ENCODE data around the gene TLDC2. TPM values are rescaled to one million over a fixed set of nuclear protein-coding genes. Genes with fewer than 3 reads are reported as not detected.
"Not testable (repeated sequence)": the region's sequence is repeated elsewhere in the genome, so short reads cannot be mapped to it uniquely, and the experiment has no call there.

Gene TLDC2
- total RNA-seq, 1 donor from 2014 or later, result 0.59 TPM

DNA sequence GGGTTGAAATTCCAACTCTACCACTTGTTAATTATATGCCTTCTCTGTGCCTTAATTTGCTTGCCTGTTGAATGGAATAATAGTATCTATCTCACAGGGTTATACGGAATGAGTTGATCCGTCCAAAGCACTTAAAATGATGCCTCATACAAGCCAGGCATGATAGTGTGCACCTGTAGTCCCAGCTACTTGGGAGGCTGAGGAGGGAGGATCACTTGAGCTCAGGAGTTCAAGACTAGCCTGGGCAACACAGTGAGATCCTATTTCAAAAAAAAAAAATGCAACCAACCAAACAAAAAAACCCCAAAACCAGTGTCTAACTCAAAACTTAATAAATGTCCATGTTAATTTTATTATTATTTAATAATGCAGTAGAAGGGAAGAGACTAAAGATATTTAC, 40.3 kb downstream of the TLDC2 start:
- DNase-seq, result no peak

DNA sequence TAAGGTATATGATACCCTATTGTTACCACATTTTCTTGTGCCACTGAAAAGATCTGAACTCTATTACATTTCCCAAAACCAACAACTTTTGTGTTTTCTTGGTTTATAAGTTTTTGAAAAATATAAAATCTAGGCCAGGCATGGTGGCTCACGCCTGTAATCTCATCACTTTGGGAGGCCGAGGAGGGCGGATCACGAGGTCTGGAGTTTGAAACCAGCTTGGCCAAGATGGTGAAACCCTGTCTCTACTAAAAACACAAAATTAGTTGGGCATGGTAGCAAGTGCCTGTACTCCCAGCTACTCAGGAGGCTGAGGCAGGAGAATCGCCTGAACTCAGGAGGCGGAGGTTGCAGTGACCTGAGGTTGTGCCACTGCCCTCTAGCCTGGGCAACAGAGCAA, 41.3 kb downstream of the TLDC2 start:
- no peak for DNase-seq

DNA sequence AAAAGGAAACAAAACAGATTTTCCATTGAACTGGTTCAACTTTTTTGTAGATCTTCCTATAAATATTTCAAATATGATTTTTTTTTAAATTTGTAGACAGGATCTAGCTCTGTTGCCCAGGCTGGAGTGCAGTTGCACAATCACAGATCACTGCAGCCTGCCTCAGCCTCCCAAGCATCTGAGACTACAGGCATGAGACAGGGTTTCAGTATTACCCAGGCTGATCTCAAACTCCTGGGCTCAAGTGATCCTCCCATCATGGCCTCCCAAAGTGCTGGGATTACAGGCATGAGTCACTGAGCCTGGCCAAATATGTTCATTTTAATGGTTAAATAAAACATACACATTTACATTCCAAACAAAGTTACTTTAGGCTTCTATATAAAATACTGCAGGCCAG, 42.0 kb downstream of the TLDC2 start:
- no peak for DNase-seq

DNA sequence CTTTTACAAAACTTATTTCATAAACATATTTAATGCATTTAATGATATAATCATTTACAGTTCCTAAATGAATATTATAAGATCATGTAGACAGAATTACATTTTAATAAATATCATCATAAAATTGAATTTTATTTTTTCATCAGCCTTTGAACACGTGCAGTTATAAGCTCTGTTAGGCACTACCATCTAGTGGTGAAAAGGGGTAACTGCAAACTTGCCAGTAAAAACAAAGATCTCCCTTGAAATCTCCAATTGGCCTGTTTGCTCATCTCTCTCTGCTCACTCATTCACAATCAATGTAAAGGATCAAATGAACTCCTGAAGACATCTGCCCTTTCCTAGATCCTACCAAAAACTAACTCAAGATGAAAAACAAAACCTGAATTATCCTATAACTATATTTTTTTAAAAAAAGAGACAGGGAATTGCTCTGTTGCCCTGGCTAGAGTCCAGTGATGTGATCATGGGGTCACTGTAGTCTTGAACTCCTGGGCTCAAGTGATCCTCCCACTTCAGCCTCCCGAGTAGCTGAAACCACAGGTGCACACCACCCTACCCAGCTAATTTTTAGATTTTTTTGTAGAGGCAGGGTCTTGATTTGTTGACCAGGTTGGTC, 43.9 kb downstream of the TLDC2 start:
- peak; percentile 29 for DNase-seq

DNA sequence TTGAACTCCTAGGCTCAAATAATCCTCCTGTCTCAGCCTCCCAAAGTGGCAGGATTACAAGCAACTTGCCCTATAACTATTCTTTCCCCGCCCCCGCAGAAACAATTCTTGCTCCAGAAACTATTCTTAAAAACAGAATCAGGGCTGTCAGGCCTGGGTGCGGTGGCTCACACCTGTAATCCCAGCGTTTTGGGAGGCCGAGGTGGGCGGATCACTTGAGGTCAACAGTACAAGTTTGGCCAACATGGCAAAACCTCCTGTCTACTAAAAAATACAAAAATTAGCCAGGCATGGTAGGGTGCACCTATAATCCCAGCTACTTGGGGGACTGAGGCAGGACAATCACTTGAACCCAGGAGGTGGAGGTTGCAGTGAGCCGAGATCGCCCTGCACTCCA, 44.4 kb downstream of the TLDC2 start:
- no peak for DNase-seq

DNA sequence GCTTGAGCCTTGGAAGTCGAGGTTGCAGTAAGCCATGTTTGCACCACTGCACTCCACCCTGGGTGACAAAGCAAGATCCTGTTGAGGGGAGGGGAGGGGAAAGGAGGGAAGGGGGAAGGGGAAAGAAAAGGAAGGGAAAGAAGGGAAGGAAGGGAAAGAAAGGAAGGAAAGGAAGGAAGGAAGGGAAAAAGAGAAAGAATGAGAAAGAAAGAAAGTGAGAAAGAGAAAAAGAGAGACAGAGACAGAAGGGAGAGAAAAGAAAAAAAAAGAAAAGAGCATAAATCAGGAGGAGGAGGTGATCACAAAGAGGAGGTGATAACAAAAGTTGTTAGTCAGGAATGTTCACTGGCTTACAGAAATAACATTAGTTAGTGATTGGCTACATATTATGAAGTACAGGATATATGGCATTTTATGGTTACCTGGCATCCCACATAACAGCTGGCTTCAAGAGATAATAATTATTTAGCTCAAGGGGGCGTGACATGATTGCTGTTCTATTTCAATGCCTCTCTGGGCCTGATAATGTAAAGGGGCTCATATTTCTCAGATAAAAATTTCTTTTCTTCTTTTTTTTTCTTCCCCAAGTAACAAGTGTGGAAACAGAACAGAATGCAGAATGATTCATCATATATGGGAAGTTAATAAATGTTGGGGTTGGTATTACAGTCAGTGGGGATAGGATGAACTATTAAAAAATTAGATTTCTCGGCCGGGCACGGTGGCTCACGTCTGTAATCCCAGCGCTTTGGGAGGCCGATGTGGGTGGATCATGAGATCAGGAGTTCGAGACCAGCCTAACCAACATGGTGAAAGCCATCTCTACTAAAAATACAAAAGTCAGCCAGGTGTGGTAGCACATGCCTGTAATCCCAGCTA, 48.5 kb downstream of the TLDC2 start:
- no peak for DNase-seq

DNA sequence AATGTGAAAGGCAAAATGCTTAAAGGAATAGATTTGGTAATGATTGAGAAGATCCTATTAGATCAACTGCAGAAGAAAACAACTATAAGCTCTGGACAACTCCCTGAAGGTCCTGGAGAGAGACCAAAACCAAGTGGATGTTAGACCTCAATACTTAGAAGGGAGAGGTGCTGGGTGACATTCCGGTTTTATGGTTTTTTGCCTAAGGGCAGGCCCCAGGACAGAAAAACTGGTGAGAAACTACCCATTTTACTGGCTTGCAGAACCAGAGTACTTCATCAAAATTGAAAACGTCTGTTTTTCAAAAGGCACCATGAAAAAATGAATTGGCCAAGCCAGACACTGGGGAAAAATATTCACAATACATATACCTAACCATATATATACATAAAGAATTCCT, 49.3 kb downstream of the TLDC2 start:
- no peak for DNase-seq

DNA sequence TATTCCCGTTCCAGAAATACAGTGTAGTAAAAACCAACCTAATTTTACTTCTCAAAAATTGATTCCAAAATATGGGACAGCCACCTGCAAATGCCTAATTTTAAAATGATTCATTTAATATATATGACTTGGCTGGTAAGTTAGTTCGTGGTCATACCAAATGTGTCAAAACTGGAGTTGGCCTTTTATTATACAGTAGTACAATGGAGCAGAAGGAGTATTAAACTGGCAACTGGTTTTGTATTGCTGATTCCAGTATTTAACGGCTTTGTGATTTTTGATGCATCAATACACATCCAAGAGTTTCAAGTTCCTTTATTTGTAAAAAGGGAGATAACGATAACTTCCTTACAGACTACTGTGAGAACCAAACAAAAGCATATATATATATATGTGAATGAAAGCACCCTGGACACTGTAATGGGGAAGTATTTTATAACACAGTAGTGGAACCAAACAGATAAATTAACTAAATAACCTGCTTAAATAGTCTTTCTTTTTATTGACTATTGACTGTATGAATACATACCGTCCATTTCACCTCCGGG, 50.8 kb downstream of the TLDC2 start:
- no peak for DNase-seq

DNA sequence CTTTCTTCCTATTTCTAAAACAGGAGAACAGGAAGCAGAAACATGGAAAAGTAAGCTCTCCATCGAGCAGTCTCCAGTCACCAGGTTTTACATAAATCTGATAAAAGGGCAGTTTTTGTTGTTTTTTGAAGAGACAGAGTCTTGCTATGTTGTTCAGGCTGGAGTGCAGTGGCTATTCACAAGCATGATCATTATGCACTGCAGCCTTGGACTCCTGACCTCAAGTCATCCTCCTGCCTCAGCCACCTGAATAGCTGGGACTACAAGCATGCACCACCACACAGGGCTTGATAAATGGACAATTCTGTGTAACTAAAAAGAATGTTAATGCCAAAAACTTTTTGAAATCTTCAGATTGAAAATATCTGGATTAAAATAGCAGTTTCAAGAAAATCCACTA, 51.8 kb downstream of the TLDC2 start:
- no peak for DNase-seq

DNA sequence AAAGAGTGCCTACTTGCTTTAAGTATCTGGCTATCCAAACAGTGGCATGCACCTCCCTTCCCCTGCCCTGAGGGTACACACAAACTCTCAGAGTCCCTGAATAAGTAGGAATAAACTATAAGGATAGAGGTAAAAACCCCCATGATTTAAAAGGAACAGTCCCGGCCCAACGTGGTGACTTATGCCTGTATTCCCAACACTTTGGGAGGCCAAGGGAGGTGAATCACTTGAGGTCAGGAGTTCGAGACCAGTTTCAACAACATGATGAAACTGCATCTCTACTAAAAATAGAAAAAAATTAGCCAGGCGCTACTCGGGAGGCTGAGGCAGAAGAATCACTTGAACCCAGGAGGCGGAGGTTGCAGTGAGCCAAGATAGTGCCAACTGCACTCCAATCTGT, 53.4 kb downstream of the TLDC2 start:
- no peak for DNase-seq

DNA sequence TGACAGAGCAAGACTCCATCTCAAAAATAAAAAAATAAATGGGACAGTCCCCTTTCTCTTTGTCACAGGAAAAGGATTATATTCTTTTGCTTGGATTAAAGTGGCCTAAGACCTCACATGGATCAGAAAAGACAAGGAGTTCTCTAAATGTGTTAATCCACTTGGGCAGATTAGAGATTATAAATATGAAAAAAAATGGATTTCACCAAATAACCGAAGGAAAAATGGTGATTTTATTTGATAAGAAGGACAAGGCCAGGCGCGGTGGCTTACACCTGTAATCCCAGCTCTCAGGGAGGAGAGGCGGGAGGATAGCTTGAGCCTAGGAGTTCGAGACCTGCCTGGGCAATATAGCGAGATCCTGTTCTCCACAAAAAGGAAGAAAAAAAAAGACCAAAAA, 53.8 kb downstream of the TLDC2 start:
- DNase-seq, result no peak

DNA sequence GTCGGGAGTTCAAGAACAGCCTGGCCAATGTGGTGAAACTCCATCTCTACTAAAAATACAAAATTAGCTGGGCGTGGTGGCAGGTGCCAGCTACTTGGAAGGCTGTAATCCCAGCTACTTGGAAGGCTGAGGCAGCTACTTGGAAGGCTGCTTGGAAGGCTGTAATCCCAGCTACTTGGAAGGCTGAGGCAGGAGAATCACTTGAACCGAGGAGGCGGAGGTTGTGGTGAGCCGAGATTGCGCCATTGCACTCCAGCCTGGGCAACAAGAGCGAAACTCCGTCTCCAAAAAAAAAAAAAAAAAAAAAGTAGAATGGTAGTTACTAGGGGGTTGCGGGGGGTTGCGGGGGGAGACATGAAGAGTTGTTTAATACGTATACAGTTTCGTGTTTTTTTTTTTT, 56.1 kb downstream of the TLDC2 start:
- DNase-seq, result not testable (repeated sequence)

DNA sequence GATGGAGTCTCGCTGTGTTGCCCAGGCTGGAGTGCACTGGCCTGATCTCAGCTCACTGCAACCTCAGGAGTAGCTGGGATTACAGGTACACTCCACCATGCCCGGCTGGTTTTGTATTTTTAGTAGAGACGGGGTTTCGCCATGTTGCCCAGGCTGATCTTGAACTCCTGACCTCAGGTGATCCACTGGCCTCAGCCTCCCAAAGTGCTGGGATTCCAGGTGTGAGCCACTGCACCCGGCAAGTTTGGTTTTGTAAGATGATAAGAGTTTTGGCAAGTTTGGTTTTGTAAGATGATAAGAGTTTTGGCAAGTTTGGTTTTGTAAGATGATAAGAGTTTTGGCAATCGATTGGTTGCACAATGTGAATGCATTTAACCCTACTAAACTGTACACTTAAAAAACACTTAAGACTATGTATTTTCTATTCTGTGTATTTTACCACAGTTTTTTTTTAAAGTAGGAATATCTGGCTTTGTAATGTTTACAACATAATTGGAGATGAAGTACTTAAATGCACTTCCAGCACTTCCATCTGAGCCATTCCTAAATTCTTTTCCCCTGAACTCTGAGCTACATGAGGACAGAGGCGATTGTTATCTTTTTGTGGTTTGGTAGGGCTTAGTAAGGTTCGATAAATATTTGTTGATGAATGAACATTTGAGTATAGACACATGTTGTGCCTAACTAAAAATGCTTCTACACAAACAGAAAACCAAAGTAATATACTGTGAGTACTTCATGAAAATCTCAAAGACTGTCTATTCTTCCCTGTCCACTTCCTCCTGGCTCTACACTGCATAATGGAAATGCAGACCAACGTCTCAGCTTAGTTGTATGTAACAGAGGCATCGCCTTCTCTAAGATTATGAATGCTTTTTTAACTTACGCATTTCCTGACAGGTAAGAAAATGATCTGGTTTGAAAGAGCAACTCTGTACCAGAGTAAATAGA, 56.8 kb downstream of the TLDC2 start:
- DNase-seq, result no peak

DNA sequence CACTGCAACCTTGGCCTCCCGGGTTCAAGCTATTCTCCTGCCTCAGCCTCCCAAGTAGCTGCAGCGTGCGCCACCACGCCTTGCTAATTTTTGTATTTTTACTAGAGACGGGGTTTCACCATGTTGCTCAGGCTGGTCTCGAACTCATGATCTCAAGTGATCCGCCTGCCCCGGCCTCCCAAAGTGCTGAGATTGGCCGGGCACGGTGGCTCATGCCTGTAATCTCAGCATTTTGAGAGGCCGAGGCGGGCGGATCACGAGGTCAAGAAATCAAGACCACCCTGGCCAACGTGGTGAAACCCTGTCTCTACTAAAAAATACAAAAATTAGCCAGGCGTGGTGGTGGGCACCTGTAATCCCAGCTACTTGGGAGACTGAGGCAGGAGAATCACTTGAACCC, 57.6 kb downstream of the TLDC2 start:
- not testable (repeated sequence) for DNase-seq

DNA sequence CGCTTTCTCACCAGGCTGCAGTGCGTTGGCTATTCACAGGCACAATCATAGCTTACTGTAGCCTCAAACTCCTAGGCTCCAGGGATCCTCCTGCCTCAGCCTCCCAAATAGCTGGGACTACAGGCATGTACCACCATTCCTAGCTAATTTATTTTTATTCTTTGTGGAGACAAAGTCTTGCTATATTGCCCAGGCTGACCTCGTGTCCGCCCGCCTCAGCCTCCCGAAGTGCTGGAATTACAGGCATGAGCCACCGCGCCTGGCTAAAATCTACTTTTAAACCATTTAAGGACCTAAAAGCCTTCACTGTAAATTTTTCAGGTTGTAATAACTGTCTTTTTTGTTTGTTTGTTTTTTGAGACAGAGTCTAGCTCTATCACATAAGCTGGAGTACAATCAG, 60.4 kb downstream of the TLDC2 start:
- no peak for DNase-seq

DNA sequence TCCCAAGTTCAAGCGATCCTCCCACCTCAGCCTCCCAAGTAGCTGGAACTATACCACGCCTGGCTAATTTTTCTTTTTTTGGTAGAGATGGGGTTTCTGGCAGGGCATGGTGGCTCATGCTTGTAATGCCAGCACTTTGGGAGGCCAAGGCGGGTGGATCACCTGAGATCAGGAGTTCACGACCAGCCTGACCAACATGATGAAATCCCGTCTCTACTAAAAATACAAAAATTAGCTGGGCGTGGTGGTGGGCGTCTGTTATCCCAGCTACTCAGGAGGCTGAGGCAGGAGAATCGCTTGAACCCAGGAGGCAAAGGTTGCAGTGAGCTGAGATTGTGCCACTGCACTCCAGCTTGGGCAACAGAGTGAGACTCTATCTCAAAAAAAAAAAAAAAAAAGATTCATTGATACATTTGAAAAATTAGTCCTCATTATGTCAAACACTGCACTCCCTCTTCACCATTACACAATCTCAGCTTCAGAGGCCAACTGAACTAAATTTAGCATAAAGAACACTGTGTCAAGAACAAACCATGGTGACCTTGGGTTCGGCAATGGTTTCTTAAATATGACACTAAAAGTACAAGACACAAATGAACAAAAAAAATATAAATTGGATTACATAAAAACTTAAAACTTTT, 60.9 kb downstream of the TLDC2 start:
- DNase-seq, result not testable (repeated sequence)

DNA sequence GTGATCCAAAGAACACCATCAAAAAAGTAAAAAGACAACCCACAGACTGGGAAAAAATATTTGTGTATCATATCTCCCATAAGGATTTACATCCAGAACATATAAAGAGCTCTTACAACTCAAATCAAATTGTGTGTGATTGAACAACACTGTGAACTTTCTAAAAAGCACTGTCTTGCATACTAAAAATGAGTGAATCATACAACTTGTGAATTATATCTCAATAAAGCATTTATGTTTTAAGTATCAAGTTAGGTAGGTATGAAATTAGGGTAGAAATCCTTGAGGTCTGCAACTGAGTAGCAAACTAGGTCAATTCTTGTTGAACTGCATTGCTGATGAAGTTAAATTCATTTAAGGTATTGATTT, 61.4 kb downstream of the TLDC2 start:
- DNase-seq, result no peak

DNA sequence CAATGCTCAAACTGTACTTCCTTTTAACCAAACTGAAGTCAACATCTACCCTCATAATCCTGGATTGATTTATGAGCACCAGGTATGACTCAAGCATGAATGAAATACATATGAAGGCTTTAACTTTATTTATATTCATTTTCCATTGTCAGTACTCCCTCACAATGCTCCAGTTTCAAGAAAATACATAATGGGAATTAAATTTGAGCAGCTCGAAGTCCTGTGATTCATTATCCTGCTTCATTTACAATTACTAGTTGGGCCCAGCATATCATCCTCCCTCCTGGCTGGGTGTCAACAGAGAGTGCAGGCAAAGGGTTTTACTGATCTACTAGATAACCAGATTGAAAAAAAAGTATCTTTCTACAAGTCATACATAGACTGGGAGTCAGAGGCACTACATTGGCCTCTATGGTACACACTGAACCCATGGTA, 65.5 kb downstream of the TLDC2 start:
- DNase-seq, result no peak

Data from skin of body (tissue), 2 donors.